ENCODE measurements around the gene ZNF160. TPM values are rescaled to one million over a fixed set of nuclear protein-coding genes. Genes with fewer than 3 reads are reported as not detected.

Gene ZNF160
- total RNA-seq = 62.4 TPM

GRCh38 chr19:53103234-53104203 is at the start of gene ZNF160:
Gene ZNF160 (minus strand): TSS chr19:53103422. CDS start chr19:53086276, 17,146 bp downstream.

GRCh38 chr19:53132141-53132991 is 29.1 kb upstream of the ZNF160 start, which contains the start of gene ZNF415:
Gene ZNF415 (minus strand): TSS chr19:53132910. CDS start chr19:53122676, 10,234 bp downstream.

Other genes starting within 250 kb of the ZNF160 start
- 36.3 TPM for gene ZNF468, start 245.8 kb downstream of the ZNF160 start, total RNA-seq
- gene ZNF320, start 205.8 kb downstream of the ZNF160 start, total RNA-seq = 40.1 TPM
- 15.1 TPM for gene ZNF888, start 180.0 kb downstream of the ZNF160 start, total RNA-seq
- gene ZNF816, start 140.5 kb downstream of the ZNF160 start, total RNA-seq = 16.3 TPM
- gene ERVV-1, start 89.5 kb downstream of the ZNF160 start, total RNA-seq = 0.12 TPM
- gene ERVV-2, start 58.7 kb downstream of the ZNF160 start, total RNA-seq = 0.06 TPM
- gene ZNF415, start 29.5 kb upstream of the ZNF160 start, total RNA-seq = 14.3 TPM
- 14.8 TPM for gene ZNF347, start 55.6 kb upstream of the ZNF160 start, total RNA-seq
- 4.3 TPM for gene ZNF665, start 89.9 kb upstream of the ZNF160 start, total RNA-seq
- 33.0 TPM for gene ZNF677, start 151.5 kb upstream of the ZNF160 start, total RNA-seq
- gene VN1R2, start 154.9 kb upstream of the ZNF160 start, total RNA-seq = not detected
- not detected for gene VN1R4, start 164.3 kb upstream of the ZNF160 start, total RNA-seq
- gene ZNF845, start 230.3 kb upstream of the ZNF160 start, total RNA-seq = 8.2 TPM